ENCODE results near the gene PRUNE2.
"Not testable (repeated sequence)": the region's sequence is repeated elsewhere in the genome, so short reads cannot be mapped to it uniquely, and the experiment has no call there.

PRUNE2 gene, protein sequence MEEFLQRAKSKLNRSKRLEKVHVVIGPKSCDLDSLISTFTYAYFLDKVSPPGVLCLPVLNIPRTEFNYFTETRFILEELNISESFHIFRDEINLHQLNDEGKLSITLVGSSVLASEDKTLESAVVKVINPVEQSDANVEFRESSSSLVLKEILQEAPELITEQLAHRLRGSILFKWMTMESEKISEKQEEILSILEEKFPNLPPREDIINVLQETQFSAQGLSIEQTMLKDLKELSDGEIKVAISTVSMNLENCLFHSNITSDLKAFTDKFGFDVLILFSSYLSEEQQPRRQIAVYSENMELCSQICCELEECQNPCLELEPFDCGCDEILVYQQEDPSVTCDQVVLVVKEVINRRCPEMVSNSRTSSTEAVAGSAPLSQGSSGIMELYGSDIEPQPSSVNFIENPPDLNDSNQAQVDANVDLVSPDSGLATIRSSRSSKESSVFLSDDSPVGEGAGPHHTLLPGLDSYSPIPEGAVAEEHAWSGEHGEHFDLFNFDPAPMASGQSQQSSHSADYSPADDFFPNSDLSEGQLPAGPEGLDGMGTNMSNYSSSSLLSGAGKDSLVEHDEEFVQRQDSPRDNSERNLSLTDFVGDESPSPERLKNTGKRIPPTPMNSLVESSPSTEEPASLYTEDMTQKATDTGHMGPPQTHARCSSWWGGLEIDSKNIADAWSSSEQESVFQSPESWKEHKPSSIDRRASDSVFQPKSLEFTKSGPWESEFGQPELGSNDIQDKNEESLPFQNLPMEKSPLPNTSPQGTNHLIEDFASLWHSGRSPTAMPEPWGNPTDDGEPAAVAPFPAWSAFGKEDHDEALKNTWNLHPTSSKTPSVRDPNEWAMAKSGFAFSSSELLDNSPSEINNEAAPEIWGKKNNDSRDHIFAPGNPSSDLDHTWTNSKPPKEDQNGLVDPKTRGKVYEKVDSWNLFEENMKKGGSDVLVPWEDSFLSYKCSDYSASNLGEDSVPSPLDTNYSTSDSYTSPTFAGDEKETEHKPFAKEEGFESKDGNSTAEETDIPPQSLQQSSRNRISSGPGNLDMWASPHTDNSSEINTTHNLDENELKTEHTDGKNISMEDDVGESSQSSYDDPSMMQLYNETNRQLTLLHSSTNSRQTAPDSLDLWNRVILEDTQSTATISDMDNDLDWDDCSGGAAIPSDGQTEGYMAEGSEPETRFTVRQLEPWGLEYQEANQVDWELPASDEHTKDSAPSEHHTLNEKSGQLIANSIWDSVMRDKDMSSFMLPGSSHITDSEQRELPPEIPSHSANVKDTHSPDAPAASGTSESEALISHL (N-terminal part only)

DNA sequence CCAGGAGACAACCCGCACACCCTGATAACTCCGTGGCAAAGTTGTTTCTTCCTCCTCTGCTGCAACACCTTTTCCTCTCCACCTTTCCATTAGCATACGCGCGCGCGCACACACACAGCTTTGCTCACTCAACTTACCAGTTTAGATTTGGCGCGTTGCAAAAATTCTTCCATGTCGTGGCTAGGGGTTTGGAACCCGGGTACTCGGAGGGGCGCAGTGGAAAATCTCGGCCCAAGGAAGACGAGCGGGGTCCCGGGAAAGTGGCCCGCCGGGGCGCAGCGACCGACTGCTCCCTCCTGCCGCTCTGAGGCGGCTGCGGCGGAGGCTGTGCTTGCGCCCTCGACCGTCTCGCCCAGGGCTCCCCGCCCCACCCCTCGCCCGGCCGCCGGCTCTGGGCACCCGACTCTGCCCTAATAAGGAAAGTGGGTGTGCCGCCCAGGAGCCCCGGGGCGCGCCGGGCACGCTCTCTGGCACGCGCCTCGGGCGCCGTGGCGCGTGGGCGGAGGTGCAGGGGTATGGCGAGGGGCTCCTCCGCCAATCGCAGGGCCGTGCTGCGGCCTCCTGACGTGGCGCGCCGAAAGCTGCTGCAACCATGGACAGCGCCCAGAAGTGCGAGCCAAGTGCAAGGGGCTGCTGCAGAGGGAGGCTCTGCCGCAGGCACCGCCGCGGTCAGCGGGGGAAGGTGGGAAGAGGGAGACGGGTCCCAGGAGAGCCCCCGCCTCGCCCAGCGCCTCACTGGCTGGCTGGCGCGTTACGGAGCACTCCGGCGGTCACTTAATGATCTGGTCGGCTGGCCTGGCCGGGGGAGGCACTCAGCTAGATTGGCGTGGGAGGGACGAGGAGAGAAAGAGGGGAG is at the start of gene PRUNE2:
PRUNE2 (minus strand) TSS at position 324 of the 856 bp plus-strand sequence; CDS start at position 173, 151 bp downstream.
- no peak for DNase-seq

DNA sequence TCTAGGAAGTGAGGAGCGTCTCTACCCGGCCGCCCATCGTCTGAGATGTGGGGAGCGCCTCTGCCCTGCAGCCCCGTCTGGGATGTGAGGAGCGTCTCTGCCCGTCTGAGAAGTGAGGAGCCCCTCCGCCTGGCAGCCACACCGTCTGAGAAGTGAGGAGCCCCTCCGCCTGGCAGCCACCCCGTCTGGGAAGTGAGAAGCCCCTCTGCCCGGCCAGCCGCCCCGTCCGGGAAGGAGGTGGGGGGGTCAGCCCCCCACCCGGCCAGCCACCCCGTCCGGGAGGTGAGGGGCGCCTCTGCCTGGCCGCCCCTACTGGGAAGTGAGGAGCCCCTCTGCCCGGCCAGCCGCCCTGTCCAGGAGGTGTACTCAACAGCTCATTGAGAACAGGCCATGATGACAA is 49.5 kb upstream of the PRUNE2 start:
- DNase-seq: not testable (repeated sequence)

DNA sequence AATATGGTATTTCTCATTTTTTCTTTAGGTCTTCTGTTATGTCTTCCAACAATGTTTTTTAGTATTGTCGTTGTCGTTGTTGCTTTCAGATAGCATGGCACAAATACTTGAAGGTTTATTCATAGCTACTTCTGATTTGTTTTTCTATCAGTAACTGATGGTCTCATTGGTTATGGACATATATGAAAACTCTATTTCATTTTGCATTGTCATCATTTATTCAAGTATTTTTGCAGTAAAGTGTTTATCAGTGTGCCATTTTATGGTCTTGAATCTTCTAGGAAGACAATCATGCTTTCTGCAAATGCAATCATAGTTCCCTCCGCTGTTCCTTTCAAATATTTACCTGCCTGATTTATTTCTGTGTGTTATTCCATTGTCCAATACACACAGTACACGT is 44.0 kb upstream of the PRUNE2 start:
- no peak for DNase-seq

DNA sequence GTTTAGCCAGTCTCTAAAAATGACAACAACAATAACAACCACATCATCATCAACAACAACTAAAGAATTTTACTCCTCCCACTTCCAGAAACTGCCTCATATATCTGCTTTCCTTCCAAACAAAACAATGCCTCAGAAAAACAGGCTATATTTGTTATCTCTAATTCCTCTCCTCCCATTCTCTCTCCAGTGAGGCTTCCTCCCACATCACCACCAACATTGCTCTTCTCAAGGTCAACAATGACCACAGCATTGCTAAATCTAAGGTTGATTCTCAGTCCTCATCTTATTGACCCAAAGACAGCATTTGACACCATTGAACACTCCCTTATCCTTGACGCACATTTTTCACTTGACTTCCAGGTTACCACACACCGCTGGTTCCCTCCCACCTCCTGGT is 38.1 kb upstream of the PRUNE2 start:
- no peak for DNase-seq

DNA sequence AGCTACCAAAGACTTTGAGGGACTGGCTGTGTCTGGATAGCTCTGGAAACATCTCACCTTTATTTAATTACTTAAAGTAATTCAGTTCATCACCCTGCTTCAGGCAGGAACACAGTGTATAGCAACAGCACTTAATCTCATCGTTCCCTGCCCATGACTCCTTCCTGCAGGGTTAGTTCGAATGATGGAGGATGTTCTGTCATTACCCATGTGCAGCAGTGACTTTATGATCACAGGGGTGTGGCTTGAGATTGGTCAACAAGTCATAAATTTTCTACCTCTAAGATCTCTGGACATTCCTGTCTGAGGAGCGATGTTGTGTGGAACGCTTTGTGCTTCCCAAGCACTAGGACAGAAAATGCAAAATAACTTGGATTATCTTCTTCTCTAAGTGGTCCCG is 37.1 kb upstream of the PRUNE2 start:
- DNase-seq: no peak

DNA sequence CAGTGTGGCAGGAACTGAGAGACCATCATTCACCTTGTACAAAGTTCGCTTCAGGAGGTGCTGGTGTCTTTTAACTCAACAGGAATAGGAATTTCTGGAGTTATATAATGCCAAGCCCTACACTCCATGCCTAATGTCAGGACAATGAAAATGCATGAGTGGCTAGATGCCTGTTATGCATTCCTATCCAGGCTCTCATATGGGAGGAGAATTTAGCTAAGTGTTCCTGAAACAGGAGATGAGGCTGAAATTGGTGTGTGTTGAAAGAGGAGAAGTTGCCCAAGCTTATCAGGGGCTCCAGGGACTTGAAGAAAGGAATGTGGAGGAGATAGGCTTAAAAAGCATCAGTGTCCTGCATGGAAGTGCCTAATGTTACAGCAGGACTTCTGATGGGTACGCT is 26.8 kb upstream of the PRUNE2 start:
- no peak for DNase-seq

DNA sequence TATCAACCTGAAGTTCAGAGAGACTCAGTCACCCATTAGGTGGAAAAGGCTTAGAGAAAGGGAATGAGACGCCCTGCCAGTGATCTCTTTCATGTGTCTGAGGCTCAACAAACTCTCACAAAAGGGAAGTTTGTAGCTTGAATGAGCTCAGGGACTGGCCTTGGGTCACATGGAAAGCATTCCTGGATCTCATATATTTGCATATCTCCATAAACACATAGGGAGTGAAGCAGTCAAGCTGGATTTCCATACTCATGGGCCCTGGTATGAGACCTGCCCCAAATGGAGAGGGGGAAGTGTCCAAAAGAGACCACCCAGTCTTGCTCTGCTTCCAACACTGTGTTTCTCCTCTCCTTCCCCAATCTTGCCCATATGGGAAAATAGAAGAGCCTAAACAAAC is 26.4 kb upstream of the PRUNE2 start:
- no peak for DNase-seq

DNA sequence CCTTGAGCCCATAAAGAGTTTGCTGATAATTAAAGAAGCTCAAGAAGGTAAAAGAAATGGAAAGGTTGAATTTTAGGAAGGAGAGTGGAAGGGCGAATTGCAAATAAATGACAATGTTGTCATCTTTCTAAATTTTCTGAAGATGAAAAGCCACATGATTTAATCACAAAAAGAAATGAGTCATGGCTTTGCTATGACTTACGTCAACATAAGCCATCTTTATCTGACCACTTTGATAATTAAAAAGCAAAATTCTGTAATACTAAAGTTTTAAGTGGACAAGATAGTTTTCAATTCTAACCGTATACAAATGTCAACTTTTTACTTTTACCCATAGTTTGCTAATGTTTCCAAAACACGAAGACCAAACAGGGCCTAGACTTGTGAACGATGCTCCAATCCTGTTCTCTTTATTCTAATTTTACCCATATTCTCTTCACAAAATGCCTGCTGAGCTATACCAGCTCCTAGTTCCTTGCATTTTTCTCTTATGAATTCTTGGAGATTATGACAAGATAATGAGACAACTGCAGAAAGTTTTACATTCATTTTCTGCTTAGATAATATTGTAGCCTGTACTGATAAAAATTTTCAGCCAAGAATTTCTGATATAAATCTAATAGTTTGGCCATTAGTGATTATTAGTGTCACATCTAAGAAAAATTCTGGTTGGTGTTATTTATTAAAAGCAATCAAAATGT is 21.8 kb upstream of the PRUNE2 start:
- DNase-seq: no peak

DNA sequence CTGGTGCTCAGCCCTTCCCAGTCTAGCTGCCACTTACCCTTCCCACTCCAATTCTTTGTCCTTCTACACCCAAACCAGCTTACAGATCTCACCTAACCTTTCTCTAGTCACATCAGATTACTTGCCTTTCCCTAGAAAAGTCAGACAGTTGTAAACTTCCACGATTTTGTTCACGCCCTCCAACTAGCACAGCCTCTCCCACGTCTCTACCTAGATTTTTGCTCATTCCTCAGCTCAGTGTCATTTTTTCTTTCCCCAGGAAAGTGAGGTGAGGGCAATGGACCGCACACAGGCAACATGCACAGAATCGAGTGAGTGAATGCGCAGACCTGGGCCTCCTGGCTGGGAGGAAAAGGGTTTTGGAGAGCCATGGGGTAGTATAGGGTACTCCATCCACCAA is 20.9 kb upstream of the PRUNE2 start:
- DNase-seq: no peak

DNA sequence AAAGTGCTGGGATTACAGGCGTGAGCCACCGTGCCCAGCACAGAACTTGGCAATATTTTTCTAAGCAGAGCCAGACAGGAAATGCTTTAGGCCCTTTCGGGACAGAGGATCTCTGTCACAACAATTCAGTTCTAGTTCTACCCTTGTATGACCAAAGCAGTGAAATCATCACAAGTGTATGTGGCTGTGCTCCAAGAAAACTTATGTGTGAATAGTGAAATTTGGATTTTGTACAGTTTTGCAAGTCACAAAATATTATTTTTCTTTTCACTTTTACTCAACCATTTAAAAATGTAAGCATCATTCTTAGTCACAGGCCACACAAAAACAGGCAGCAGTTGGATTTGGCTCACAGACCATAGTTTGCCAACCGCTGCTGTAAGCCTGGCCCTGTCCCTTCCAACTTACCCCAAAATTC is 20.4 kb upstream of the PRUNE2 start:
- no peak for DNase-seq

DNA sequence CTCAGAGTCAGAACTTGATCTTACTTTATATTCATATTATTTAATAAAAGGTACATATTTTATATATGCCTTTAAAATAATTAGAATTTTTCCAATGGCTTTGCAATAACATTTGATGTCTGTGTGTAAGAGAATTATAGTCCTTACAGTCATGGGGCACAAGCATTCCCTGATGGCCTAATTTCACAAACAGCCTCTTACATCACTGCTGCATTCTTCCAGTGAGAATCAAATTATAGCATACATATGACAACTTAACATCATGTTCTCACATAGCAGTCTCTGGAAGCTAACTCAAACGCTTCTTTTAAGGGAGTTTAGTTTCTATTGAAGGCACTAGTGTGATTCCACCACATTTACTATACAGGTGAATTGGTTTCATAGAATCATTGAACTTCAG is 15.3 kb upstream of the PRUNE2 start:
- no peak for DNase-seq

DNA sequence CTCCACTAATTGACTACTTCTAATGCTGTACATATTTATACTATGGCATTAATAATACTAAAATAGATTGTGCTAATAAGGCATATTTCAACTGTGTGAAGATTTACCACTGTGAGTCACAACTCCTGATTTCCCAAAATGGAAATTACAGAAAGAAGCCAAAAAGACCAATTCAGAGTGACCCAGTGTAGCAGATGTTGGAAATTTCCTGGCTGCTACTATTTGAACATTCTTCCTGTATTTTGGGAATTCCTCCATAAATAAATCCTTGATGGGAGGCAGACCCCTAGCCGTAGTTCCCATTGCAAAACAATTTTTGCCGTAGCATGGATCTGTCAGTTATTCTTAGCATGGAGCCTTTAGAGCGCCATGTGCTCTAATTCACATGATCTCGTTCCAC is 11.4 kb upstream of the PRUNE2 start:
- no peak for DNase-seq

DNA sequence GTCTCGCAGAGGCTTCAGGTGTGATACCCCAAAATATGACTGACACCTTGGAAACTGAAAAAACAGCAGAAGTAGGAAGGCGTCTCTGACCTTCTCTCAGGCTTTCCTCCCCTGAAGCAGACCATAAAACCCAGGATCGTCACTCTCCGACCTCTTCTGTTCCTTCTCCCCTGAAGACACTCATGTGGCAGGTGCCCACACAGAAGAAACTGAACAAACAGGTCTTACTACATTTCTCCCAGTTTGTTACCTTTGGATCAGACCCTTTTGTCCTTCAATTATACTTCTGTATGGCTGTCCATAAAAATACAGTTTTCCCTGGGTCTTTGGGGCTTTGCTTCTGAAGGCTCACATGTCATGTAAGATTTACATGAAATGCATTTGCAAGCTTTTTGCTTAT is 10.3 kb upstream of the PRUNE2 start:
- DNase-seq: no peak

DNA sequence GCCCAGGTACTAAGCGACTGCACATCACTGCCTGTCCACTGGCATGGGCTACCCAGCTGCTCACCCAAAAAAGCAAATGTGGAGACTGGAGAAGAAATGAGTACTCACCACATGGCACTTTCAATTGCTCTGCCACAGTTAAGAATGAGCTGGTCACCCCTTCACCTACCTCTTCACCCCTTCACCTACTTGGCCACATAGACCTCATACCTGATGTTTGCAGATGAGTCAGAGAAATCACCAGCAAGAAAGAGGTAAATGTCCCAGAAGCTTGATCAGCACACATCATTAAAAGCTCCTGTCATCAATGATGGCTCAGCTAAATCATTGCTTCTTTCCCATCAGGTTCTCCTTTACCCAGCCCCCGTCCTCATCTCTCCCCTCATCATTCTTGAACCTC is 7.6 kb upstream of the PRUNE2 start:
- DNase-seq: no peak

DNA sequence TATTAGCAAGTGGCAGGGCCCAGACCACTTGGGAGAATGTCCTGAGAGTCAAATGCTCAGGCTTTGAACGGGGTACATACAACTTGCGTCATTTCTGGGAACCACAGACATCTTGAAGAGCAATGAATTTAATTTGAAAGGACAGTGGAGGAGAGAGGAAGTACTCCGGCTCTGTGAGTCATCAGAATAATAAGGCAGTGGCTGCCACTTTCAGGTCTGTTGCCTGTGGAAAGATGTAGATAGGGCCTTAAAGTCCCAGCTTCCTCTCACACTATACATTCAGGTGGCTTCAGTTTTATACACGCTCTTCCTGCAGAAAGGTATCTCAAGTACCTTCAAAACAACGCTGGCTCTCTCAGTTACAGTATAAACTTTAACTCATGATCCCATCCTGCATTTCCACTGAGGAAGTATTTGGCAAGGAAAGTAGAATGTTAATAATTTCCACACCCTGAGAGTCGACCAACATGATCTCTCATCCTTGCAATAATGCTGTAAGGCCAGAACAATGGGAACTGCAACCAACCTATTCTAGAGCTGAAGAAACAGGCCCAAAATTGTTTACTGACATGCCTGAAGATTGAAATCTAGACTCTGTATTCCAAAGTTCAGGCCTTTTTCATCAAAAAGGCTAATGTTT is 6.8 kb upstream of the PRUNE2 start:
- no peak for DNase-seq

DNA sequence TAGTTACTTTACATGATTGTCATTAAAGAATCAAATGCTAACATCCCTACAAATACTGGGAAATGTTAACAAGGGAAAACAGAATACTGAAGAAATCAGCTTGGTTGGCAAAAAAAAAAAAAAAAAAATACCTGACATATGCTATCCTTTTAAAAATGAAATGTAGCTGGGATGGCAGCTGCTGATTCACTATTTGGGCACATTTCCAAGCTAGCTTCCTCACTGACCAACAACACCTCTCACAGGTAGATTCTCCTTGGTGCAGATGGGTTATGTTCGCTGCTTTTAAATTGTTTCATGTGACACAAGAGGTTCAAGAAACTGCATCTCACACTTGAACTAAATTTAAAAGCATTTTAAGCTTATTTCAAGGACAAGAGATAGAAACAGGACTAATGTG is 6.1 kb upstream of the PRUNE2 start:
- no peak for DNase-seq

DNA sequence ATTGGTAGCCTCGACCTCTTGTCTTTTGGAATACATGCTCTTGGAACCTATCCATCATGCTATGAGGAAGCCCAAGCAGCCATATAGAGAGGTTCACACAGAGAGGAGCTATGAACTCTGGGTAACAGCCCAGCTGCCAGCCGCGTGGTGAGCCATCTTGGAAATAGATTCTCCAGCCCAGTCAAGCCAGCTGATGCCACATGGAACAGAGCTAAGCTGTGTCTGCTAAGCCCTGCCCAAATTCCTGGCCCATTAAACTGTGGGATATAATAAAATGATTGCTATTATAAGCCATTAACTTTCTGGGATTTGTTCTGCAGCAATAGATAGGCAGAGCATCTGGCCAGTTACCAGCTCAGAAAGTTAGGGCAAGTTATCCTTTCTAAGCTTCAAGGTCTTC is 4.9 kb upstream of the PRUNE2 start:
- no peak for DNase-seq

DNA sequence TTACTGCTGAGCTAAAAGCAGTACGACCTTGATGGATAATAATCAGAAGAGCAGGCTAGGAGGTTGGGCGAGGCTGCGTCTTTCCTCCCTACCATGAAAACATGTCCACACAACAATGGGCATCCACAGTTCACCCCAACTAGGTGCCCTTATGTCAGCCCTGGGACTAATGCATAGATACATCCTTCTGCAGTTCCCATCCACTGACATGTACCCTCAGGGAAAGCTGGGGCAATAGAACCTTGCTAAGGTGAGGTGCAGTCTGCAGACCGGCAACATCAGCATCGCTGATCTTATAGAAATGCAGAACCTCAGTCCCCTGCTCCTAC is 697 bp upstream of the PRUNE2 start:
- DNase-seq: no peak

DNA sequence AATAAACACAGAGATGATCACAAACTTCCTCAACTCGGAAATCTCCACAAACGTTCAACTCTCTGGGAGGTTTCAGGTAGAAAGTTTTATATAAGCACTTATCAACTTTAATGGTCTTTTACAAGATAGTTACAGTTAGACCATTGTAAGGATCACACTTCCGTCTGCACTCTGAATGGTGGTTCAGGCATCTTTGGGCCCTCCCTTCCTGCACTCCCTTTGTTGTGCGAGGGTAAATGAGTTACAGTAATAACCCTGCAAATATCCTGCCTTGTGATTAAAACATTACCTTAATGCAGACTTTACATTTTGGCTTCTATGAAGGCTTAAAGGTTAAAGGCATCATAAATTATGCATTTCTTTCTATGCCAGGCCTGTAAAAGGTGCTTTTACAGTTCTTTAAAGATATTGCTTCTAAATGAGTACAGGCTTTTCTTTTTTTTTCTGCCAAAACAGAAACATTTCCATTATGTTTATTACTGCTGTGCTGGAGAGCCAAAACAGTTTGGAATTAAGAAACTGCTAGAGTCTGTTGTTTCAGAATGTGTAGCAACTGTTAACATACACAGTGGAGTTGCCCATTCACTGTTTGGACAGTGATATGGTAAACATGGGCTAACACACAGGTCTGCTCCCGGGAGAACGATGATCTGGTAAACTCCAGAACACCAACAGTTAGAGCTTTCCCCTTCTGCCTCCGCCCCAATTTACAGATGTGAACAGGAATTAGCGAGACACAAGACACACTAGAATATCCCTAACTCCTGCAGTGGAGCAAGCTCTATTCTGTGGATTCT is 1.1 kb downstream of the PRUNE2 start:
- no peak for DNase-seq

DNA sequence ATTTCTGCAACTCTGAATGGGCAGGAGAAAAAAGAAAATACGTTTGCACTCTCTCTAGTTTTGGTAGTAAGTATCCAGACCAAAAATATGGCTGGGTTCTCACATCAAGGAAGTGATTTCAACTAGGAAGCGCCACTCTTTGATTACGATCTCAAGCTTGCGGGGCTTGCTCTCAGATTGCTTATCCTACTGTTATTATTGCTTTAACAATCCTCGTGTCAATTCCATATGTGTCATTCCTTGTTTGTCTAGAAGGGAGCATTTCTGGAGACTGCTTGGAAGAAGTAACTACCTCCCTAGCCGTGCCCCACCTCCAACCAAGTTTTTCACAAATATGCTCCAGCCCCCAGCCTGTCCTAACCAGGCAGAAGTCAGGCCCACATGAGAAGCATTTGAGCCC is 3.5 kb downstream of the PRUNE2 start:
- DNase-seq: no peak

All from cortex of kidney (tissue), 1 donor.